ENCODE data around the gene KIAA1328. TPM values are rescaled to one million over a fixed set of nuclear protein-coding genes. Genes with fewer than 3 reads are reported as not detected.

The KIAA1328 gene
- total and polyA plus RNA-seq, 4 donors, result 0.95 to 7.4 (median 2.9) TPM

DNA sequence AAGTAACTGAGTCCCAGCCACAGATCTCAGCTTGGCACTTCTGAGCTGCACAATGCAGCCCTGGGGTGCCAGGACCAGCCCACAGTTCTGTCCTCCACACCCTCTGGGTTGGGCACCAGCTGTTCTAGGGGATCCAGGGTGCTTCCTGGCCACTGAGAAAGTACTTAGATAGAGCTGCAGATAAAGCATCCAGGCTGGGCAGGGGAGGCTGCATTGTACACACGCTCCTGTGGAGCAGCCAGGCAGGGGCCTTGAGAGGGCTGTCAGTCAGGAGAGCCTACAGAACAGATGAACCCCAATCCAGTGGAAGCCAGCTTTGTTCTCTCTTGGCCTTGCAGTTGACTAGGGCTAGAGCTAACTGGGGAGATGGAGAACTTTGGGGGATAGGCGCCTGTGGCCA is 104.6 kb downstream of the KIAA1328 start:
- Histone ChIP-seq H3K36me3 (ENCODE audit: control insufficient read depth in 4 of 4, insufficient read depth in 3 of 4, low read depth in 1 of 4, low read length in 3 of 4) (no peaks in the 10 kb centered on the region), H3K27ac (ENCODE audit: low read depth in 1 of 2, low read length in 2 of 2) (no peak overlapping the region), H3K27me3 (ENCODE audit: control insufficient read depth in 4 of 4, insufficient read depth in 4 of 4, low read length in 3 of 4) (no peaks in the 10 kb centered on the region), H3K9me3 (ENCODE audit: control insufficient read depth in 4 of 4, low read length in 3 of 4) (peaks cover 0 to 2% (median under 1%) of the 10 kb centered on the region in 4 donors), H3K4me1 (ENCODE audit: control insufficient read depth in 4 of 4, insufficient read depth in 4 of 4, low read length in 3 of 4) (no peaks in the 10 kb centered on the region), H3K4me3 (ENCODE audit: low read depth in 1 of 3, low read length in 3 of 3) (no peak overlapping the region), H3K9ac (ENCODE audit: low read depth in 1 of 2, low read length in 2 of 2) (no peak overlapping the region)
- TF ChIP-seq SP1 (IDR thresholded peaks at IDR 0.05) (no peak), FOXA2 (IDR thresholded peaks at IDR 0.05) (no peak), RXRA (IDR thresholded peaks at IDR 0.05) (no peak), YY1 (IDR thresholded peaks at IDR 0.05) (no peak), RAD21 (IDR thresholded peaks at IDR 0.05) (no peak), FOXA1 (IDR thresholded peaks at IDR 0.05) (no peak), NR2F2 (IDR thresholded peaks at IDR 0.05) (no peak), TAF1 (conservative IDR thresholded peaks at IDR 0.05) (no peak), GABPA (IDR thresholded peaks at IDR 0.05 in 1 of 2, conservative IDR thresholded peaks at IDR 0.05 in 1 of 2) (no peak), CTCF (IDR thresholded peaks at IDR 0.05; ENCODE audit: low read depth, low read length, missing input control) (no peak), EGR1 (IDR thresholded peaks at IDR 0.05; ENCODE audit: low read depth in 2 of 2) (no peak), HNF4A (conservative IDR thresholded peaks at IDR 0.05) (no peak)
- TF ChIP-seq, protein P1, sequence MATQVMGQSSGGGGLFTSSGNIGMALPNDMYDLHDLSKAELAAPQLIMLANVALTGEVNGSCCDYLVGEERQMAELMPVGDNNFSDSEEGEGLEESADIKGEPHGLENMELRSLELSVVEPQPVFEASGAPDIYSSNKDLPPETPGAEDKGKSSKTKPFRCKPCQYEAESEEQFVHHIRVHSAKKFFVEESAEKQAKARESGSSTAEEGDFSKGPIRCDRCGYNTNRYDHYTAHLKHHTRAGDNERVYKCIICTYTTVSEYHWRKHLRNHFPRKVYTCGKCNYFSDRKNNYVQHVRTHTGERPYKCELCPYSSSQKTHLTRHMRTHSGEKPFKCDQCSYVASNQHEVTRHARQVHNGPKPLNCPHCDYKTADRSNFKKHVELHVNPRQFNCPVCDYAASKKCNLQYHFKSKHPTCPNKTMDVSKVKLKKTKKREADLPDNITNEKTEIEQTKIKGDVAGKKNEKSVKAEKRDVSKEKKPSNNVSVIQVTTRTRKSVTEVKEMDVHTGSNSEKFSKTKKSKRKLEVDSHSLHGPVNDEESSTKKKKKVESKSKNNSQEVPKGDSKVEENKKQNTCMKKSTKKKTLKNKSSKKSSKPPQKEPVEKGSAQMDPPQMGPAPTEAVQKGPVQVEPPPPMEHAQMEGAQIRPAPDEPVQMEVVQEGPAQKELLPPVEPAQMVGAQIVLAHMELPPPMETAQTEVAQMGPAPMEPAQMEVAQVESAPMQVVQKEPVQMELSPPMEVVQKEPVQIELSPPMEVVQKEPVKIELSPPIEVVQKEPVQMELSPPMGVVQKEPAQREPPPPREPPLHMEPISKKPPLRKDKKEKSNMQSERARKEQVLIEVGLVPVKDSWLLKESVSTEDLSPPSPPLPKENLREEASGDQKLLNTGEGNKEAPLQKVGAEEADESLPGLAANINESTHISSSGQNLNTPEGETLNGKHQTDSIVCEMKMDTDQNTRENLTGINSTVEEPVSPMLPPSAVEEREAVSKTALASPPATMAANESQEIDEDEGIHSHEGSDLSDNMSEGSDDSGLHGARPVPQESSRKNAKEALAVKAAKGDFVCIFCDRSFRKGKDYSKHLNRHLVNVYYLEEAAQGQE (IDR thresholded peaks at IDR 0.05), result no peak
- TF ChIP-seq, protein P2, sequence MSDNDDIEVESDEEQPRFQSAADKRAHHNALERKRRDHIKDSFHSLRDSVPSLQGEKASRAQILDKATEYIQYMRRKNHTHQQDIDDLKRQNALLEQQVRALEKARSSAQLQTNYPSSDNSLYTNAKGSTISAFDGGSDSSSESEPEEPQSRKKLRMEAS (IDR thresholded peaks at IDR 0.05), result no peak
- TF ChIP-seq, protein P3, sequence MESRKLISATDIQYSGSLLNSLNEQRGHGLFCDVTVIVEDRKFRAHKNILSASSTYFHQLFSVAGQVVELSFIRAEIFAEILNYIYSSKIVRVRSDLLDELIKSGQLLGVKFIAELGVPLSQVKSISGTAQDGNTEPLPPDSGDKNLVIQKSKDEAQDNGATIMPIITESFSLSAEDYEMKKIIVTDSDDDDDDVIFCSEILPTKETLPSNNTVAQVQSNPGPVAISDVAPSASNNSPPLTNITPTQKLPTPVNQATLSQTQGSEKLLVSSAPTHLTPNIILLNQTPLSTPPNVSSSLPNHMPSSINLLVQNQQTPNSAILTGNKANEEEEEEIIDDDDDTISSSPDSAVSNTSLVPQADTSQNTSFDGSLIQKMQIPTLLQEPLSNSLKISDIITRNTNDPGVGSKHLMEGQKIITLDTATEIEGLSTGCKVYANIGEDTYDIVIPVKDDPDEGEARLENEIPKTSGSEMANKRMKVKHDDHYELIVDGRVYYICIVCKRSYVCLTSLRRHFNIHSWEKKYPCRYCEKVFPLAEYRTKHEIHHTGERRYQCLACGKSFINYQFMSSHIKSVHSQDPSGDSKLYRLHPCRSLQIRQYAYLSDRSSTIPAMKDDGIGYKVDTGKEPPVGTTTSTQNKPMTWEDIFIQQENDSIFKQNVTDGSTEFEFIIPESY (IDR thresholded peaks at IDR 0.05), result no peak
- DNase-seq (ENCODE audit: low spot score), result no peak
- 98% methylated on average over 2 of the region's 2 CpGs for WGBS

DNA sequence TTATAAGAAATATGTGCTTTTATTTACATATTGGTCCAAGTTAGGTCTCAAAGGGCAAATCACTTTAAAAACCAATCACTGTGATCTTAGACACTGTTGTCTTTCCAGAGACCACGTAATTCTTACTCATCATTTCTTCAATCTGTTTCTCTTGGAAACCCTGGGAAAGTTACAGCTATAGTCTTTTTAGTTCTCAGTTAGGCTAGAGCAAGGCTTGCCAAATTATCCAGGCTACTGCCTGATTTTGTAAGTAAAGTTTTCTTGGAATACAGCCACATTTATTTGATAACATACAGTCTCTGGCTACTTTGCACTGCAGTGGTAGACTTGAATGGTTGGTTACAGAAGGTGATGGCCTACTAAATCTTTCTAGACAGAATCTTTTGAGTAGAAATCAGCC is 106.0 kb downstream of the KIAA1328 start:
- TF ChIP-seq, protein P4, sequence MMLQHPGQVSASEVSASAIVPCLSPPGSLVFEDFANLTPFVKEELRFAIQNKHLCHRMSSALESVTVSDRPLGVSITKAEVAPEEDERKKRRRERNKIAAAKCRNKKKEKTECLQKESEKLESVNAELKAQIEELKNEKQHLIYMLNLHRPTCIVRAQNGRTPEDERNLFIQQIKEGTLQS (IDR thresholded peaks at IDR 0.05), result no peak
- TF ChIP-seq, protein P1 (IDR thresholded peaks at IDR 0.05), result no peak
- no peak for DNase-seq (ENCODE audit: low spot score)
- Histone ChIP-seq H3K4me3 (ENCODE audit: low read depth in 1 of 3, low read length in 3 of 3) (no peak overlapping the region), H3K27ac (ENCODE audit: low read depth in 1 of 2, low read length in 2 of 2) (no peak overlapping the region), H3K36me3 (ENCODE audit: control insufficient read depth in 4 of 4, insufficient read depth in 3 of 4, low read depth in 1 of 4, low read length in 3 of 4) (no peaks in the 10 kb centered on the region), H3K9me3 (ENCODE audit: control insufficient read depth in 4 of 4, low read length in 3 of 4) (peaks cover 0 to 12% (median 4%) of the 10 kb centered on the region in 4 donors), H3K4me1 (ENCODE audit: control insufficient read depth in 4 of 4, insufficient read depth in 4 of 4, low read length in 3 of 4) (no peaks in the 10 kb centered on the region), H3K27me3 (ENCODE audit: control insufficient read depth in 4 of 4, insufficient read depth in 4 of 4, low read length in 3 of 4) (no peaks in the 10 kb centered on the region), H3K9ac (ENCODE audit: low read depth in 1 of 2, low read length in 2 of 2) (no peak overlapping the region)
- WGBS, result 89% methylated on average over 1 of the region's 1 CpG
